HG03280 (cell line): Measurements from ENCODE around the gene TDRD7.
A peak's percentile ranks its signal among the peaks of the same experiment; 100 is the strongest.

Source experiments
- ATAC-seq: cut with Tn5 transposase; IDR thresholded peaks from one replicate; pipeline ENCODE4 v1.9.1; 2021; ENCODE audit warnings: mild to moderate bottlenecking, moderate library complexity; ENCODE audit not compliant: unreplicated experiment

Gene TDRD7

GRCh38 chr9:97521576-97522333 lies 109.9 kb downstream of the TDRD7 start:
- no peak for ATAC-seq

- no peak for ATAC-seq
These were observed 112.5 kb downstream of the TDRD7 start for GRCh38 chr9:97524424-97524823.

GRCh38 chr9:97525451-97525850 lies 113.6 kb downstream of the TDRD7 start:
- ATAC-seq = no peak

DNA sequence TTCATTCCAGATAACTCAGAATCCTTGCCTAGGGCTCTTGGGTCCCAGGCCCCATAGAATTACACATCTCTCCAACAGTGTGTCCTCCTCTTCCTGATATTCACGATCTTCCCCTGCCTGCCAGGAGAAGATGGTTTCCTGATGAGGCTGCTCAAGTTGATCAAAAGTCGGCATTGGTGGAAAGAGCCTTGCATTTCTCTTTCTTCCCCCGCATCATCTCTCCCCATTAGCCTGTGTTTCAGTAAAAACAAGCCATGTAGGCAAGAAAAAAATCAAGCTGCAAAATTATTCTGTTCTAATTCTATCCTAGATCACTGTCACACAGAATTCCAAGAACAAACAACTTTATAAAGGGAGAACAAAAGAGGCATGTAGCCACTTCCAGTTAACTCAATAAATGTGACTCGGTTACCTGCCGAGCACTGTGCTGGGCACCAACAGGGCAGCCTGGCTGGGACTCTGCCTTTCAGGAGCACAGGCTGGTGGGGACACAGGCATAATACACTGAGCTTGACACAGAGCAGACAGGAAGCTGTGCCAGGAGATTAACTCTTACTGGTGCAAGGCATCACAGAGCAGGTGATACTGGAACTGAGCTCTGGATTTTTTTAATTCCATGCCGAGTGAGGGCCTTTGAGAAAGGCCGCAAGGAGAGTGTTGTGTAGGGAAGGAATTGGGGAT lies 115.1 kb downstream of the TDRD7 start:
- no peak for ATAC-seq

GRCh38 chr9:97527626-97528528 lies 116.0 kb downstream of the TDRD7 start:
- ATAC-seq = no peak

GRCh38 chr9:97528529-97529230 lies 116.8 kb downstream of the TDRD7 start:
- ATAC-seq = no peak

GRCh38 chr9:97529363-97530076 lies 117.6 kb downstream of the TDRD7 start:
- ATAC-seq = peak; percentile 77

- ATAC-seq = no peak
These were observed 120.0 kb downstream of the TDRD7 start for GRCh38 chr9:97531888-97532376.

GRCh38 chr9:97534185-97534584 lies 122.3 kb downstream of the TDRD7 start:
- ATAC-seq = no peak

- ATAC-seq = no peak
These were observed 123.2 kb downstream of the TDRD7 start for GRCh38 chr9:97534961-97535594.

DNA sequence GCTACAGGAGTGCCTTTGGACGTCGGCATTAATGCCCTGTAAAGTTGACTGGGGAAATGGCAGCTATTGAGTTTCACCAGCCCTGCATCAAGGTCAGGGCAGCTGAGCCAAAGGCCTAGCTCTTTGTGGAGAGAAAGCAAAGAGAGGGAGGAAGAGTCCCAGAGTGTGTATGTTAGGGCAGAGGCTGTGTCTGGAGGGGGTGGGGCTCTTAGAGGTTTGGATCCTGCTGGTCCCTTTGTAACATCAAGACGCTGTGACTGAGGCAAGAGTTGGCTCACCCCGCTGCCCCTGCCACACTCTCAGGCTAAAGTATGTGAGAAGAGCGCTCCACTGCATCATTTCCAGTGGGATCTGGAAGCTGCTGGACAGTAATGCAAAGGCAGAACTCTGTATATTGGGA lies 123.9 kb downstream of the TDRD7 start:
- no peak for ATAC-seq

GRCh38 chr9:97536480-97536879 lies 124.6 kb downstream of the TDRD7 start:
- ATAC-seq = no peak

DNA sequence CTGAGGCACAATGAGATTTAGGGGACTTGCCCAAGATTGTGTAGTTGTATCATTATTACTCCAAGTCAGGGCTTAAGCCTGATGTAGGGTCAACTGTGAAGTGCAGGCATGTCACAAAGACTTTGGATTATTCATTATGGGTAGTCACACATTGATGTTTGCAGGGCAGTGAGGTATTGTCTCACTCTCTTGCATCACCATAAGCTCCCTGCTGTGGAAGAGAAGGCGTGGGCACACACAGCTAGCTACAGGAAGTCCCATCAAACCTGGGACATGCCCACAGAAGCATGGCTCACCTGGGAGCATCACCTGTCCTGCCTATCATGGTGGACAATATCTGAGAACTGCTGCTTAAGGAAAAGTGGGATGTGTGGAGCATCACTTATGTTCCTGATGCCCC lies 131.7 kb downstream of the TDRD7 start:
- ATAC-seq = no peak

DNA sequence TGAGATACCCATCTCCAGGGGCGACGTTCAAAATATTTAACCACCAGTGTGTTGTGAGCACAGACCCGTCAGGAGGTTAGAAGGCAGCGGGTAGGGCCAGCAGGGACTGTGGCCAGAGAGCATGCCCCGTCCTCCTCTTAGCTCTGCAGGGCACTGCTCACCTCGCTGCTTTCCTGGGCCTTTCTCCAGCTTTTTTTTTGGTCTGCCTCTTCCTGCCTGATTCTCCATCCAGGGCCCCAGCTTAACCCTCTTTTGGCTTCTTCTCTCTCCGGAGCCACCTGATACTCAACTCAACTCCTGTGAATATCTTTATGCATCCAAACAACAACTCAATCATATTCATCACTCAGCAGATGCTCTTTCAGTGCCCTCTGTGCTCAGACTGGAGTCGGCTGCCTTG lies 133.6 kb downstream of the TDRD7 start:
- no peak for ATAC-seq
